ELR (cell line): Measurements from ENCODE around the gene FBXO8.
"Not testable (repeated sequence)": the region's sequence is repeated elsewhere in the genome, so short reads cannot be mapped to it uniquely, and the experiment has no call there.

Experiments used
- DNase-seq: peaks from one replicate; pipeline ENCODE4 v3.0.0-alpha.2; 2015; ENCODE audit warnings: low read depth

Gene FBXO8

GRCh38 chr4:174283507-174284471, at the start of gene FBXO8, which contains the start of gene CEP44:
FBXO8 (minus strand) TSS chr4:174283667; CDS start chr4:174263092, 20,575 bp downstream.
CEP44 (plus strand) TSS chr4:174283911; CDS start chr4:174299122, 15,211 bp downstream.
- peak; percentile 86 for DNase-seq

GRCh38 chr4:174332741-174333493, 49.5 kb upstream of the FBXO8 start:
- peak; percentile 28 for DNase-seq

- peak; percentile 7 for DNase-seq
Measured at GRCh38 chr4:174324725-174325124, 41.3 kb upstream of the FBXO8 start.

GRCh38 chr4:174324236-174324635, 40.8 kb upstream of the FBXO8 start:
- no peak for DNase-seq

GRCh38 chr4:174320494-174321199, 37.2 kb upstream of the FBXO8 start:
- DNase-seq = no peak

- peak; percentile 49 for DNase-seq
Measured at GRCh38 chr4:174318829-174319764, 35.6 kb upstream of the FBXO8 start.

- DNase-seq = peak; percentile 6
Measured at GRCh38 chr4:174317531-174317930, 34.1 kb upstream of the FBXO8 start.

- DNase-seq = peak; percentile 30
Measured at GRCh38 chr4:174316954-174317353, 33.5 kb upstream of the FBXO8 start.

GRCh38 chr4:174316546-174316945, 33.1 kb upstream of the FBXO8 start:
- DNase-seq = peak; percentile 8

GRCh38 chr4:174314770-174315169, 31.3 kb upstream of the FBXO8 start:
- peak; percentile 61 for DNase-seq

GRCh38 chr4:174314274-174314673, 30.8 kb upstream of the FBXO8 start:
- no peak for DNase-seq

GRCh38 chr4:174312993-174313392, 29.5 kb upstream of the FBXO8 start:
- no peak for DNase-seq

- DNase-seq = no peak
Measured at GRCh38 chr4:174307694-174308093, 24.2 kb upstream of the FBXO8 start.

GRCh38 chr4:174305961-174306360, 22.5 kb upstream of the FBXO8 start:
- DNase-seq = no peak

- DNase-seq = no peak
Measured at GRCh38 chr4:174304664-174305063, 21.2 kb upstream of the FBXO8 start.

GRCh38 chr4:174303687-174304086, 20.2 kb upstream of the FBXO8 start:
- no peak for DNase-seq

GRCh38 chr4:174295142-174295541, 11.7 kb upstream of the FBXO8 start:
- not testable (repeated sequence) for DNase-seq

- DNase-seq = not testable (repeated sequence)
Measured at GRCh38 chr4:174294641-174295040, 11.2 kb upstream of the FBXO8 start.

- DNase-seq = no peak
Measured at GRCh38 chr4:174292473-174292872, 9.0 kb upstream of the FBXO8 start.

GRCh38 chr4:174286870-174287269, 3.4 kb upstream of the FBXO8 start:
- DNase-seq = no peak

GRCh38 chr4:174284487-174284886, 1.0 kb upstream of the FBXO8 start:
- DNase-seq = no peak
